Mesodermal cell (in vitro differentiated cells): ENCODE data around the gene GJB3. TPM values are rescaled to one million over a fixed set of nuclear protein-coding genes. Genes with fewer than 3 reads are reported as not detected.
"Not testable (repeated sequence)": the region's sequence is repeated elsewhere in the genome, so short reads cannot be mapped to it uniquely, and the experiment has no call there.

ENCODE experiments used
- H3K27ac ChIP-seq: 2 replicates; pipeline ENCODE4 v1.7.0; 2013; ENCODE audit warnings: mild to moderate bottlenecking, low read depth, low read length, moderate library complexity; ENCODE audit not compliant: severe bottlenecking
- H3K36me3 ChIP-seq: 2 replicates; pipeline ENCODE4 v1.7.1; 2013; ENCODE audit warnings: mild to moderate bottlenecking, low read length, moderate library complexity; ENCODE audit not compliant: control insufficient read depth, insufficient read depth
- H3K4me1 ChIP-seq: one replicate; pipeline ENCODE4 v1.7.1; 2013; ENCODE audit warnings: mild to moderate bottlenecking, low read length; ENCODE audit not compliant: insufficient read depth, control insufficient read depth, poor library complexity, severe bottlenecking
- H3K4me3 ChIP-seq: 2 replicates; pipeline ENCODE4 v1.7.0; 2013; ENCODE audit warnings: low read length, control low read depth, mild to moderate bottlenecking; ENCODE audit not compliant: insufficient read depth, poor library complexity, severe bottlenecking; ENCODE audit errors: extremely low read depth
- H3K9me3 ChIP-seq: 2 replicates; pipeline ENCODE4 v1.7.1; 2013; ENCODE audit warnings: mild to moderate bottlenecking, low read length, moderate library complexity; ENCODE audit not compliant: control insufficient read depth
- WGBS, 2 experiments: methylation state at CpG; one replicate each; pipeline ENCODE4 v1.1.5; 2013; ENCODE audit warnings: missing lambda C conversion rate in 2 of 2; ENCODE audit not compliant: insufficient coverage in 2 of 2; 5-methylcytosine and 5-hydroxymethylcytosine counted together
- polyA plus RNA-seq, 2 experiments: library from polyadenylated mRNA; stranded (reverse); fragments of 50-300 nt; gene quantifications; one replicate each; pipeline ENCODE4 v1.2.3, GENCODE V29; 2013

GJB3 gene
- polyA plus RNA-seq (2013, experiment 1 of 2): 1.1 TPM
- polyA plus RNA-seq (2013, experiment 2 of 2): 0.56 TPM

GRCh38 chr1:34781071-34781843 lies at the start of gene GJB3:
Gene GJB3 (plus strand): TSS chr1:34781214. CDS start chr1:34784763, 3,549 bp downstream.
- H3K36me3 ChIP-seq: no peaks in the 10 kb centered on the region
- H3K9me3 ChIP-seq: no peaks in the 10 kb centered on the region
- 2 to 4% methylated on average over 28 to 56 of the region's 62 CpGs for WGBS, 2 experiments
- peaks cover 8% of the 10 kb centered on the region for H3K4me1 ChIP-seq
- peak within 1 kb of the TSS; percentile 28 for H3K4me3 ChIP-seq
- H3K27ac ChIP-seq: no peak within 1 kb of the TSS

- H3K4me1 ChIP-seq, H3K9me3 ChIP-seq, H3K27ac ChIP-seq, H3K4me3 ChIP-seq, H3K36me3 ChIP-seq: not testable (repeated sequence)
- WGBS, 2 experiments: 88 to 89% methylated on average over 6 of the region's 7 CpGs
These were observed 48.2 kb upstream of the GJB3 start for GRCh38 chr1:34732831-34733230.

- Histone ChIP-seq H3K4me3 (no peak overlapping the region), H3K4me1 (no peaks in the 10 kb centered on the region), H3K27ac (no peak overlapping the region), H3K9me3 (no peaks in the 10 kb centered on the region), H3K36me3 (no peaks in the 10 kb centered on the region)
- 97 to 100% methylated on average over 4 to 5 of the region's 10 CpGs for WGBS, 2 experiments
These were observed 44.3 kb upstream of the GJB3 start for GRCh38 chr1:34736692-34737091.

GRCh38 chr1:34737236-34737635 lies 43.8 kb upstream of the GJB3 start:
- not testable (repeated sequence) for H3K4me3 ChIP-seq, H3K36me3 ChIP-seq, H3K4me1 ChIP-seq, H3K27ac ChIP-seq, H3K9me3 ChIP-seq
- 80 to 93% methylated on average over 11 of the region's 12 CpGs for WGBS, 2 experiments

GRCh38 chr1:34739613-34740012 lies 41.4 kb upstream of the GJB3 start:
- WGBS, 2 experiments: 83 to 84% methylated on average over 3 of the region's 3 CpGs
- H3K36me3 ChIP-seq: no peaks in the 10 kb centered on the region
- H3K27ac ChIP-seq: no peak overlapping the region
- H3K4me1 ChIP-seq: no peaks in the 10 kb centered on the region
- no peaks in the 10 kb centered on the region for H3K9me3 ChIP-seq
- no peak overlapping the region for H3K4me3 ChIP-seq

GRCh38 chr1:34740161-34740868 lies 40.7 kb upstream of the GJB3 start:
- Histone ChIP-seq H3K36me3 (no peaks in the 10 kb centered on the region), H3K4me1 (no peaks in the 10 kb centered on the region), H3K4me3 (no peak overlapping the region), H3K9me3 (no peaks in the 10 kb centered on the region), H3K27ac (no peak overlapping the region)
- WGBS, 2 experiments: 58 to 61% methylated on average over 18 of the region's 18 CpGs

- H3K27ac ChIP-seq: no peak overlapping the region
- no peaks in the 10 kb centered on the region for H3K36me3 ChIP-seq
- H3K4me3 ChIP-seq: no peak overlapping the region
- no peaks in the 10 kb centered on the region for H3K9me3 ChIP-seq
- 11 to 12% methylated on average over 11 to 16 of the region's 16 CpGs for WGBS, 2 experiments
- H3K4me1 ChIP-seq: no peaks in the 10 kb centered on the region
These were observed 38.2 kb upstream of the GJB3 start for GRCh38 chr1:34742667-34743270.

GRCh38 chr1:34743775-34744174 lies 37.2 kb upstream of the GJB3 start:
- no peaks in the 10 kb centered on the region for H3K36me3 ChIP-seq
- WGBS, 2 experiments: 89 to 96% methylated on average over 6 of the region's 6 CpGs
- H3K4me1 ChIP-seq: no peaks in the 10 kb centered on the region
- no peak overlapping the region for H3K27ac ChIP-seq
- no peak overlapping the region for H3K4me3 ChIP-seq
- H3K9me3 ChIP-seq: no peaks in the 10 kb centered on the region

GRCh38 chr1:34744851-34745250 lies 36.2 kb upstream of the GJB3 start:
- no peaks in the 10 kb centered on the region for H3K9me3 ChIP-seq
- no peak overlapping the region for H3K27ac ChIP-seq
- H3K4me1 ChIP-seq: peaks cover 9% of the 10 kb centered on the region
- H3K4me3 ChIP-seq: no peak overlapping the region
- H3K36me3 ChIP-seq: no peaks in the 10 kb centered on the region
- 100% methylated on average over 1 of the region's 3 CpGs; no CpG with 5 or more reads in 1 of the 2 experiments for WGBS, 2 experiments

GRCh38 chr1:34745666-34746065 lies 35.3 kb upstream of the GJB3 start:
- no peak overlapping the region for H3K4me3 ChIP-seq
- peaks cover 14% of the 10 kb centered on the region for H3K4me1 ChIP-seq
- H3K36me3 ChIP-seq: no peaks in the 10 kb centered on the region
- H3K9me3 ChIP-seq: no peaks in the 10 kb centered on the region
- H3K27ac ChIP-seq: no peak overlapping the region
- 78 to 83% methylated on average over 2 to 5 of the region's 5 CpGs for WGBS, 2 experiments
